Hematopoietic multipotent progenitor cell treated with erythropoietin and hydrocortisone succinate and interleukin-3 and kit ligand, for 6 days (in vitro differentiated cells): Measurements from ENCODE around the gene CD7.

ENCODE experiments used
- DNase-seq: peaks from one replicate; pipeline ENCODE4 v3.0.0-alpha.2; 2015

Gene CD7

DNA sequence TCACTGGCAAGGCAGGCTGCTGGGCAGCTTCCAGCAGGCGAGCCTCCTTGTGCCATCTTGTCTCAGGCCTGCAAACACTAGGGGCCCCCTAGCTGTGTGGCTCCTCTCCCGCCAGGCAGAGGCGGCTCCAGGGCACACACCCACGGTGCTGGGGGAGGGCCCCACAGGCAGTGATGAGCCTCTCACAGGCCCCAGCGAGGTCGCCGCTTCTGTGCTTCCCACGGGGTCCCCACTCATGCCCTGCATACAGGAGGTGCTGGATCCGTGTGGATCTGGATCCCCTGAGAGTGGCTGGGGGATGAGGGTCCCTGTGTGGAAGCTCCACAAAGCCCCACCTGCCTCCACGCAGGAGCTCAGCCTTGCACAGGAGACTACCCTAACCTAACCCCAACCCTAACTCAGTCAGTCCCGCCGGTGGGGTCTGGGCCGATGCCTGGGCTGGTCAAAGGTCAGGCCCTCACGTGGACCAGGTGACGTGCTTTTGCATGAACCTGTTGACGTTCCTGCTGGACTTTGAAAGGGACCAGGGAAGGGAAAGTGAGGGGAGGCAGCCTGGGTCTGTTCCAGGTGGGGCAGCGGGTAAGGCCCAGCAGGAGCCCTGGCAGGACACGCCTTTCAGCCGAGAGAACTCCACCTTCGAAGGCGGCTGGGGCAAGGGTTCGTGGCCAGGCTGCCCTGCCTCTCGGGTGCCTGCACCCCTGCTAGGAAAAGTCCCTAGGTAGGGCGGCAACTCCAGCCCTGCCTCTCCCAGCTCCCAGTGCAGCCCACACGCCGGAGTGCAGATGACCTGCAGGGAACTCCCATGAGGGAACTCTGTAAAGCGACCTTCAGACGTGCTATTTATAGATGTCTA is 11.0 kb upstream of the CD7 start:
- peak; percentile 51 for DNase-seq

GRCh38 chr17:82327757-82328140 is 10.3 kb upstream of the CD7 start:
- no peak for DNase-seq

GRCh38 chr17:82327289-82327688 is 9.9 kb upstream of the CD7 start:
- no peak for DNase-seq

GRCh38 chr17:82325286-82326180 is 8.1 kb upstream of the CD7 start:
- DNase-seq: no peak

DNA sequence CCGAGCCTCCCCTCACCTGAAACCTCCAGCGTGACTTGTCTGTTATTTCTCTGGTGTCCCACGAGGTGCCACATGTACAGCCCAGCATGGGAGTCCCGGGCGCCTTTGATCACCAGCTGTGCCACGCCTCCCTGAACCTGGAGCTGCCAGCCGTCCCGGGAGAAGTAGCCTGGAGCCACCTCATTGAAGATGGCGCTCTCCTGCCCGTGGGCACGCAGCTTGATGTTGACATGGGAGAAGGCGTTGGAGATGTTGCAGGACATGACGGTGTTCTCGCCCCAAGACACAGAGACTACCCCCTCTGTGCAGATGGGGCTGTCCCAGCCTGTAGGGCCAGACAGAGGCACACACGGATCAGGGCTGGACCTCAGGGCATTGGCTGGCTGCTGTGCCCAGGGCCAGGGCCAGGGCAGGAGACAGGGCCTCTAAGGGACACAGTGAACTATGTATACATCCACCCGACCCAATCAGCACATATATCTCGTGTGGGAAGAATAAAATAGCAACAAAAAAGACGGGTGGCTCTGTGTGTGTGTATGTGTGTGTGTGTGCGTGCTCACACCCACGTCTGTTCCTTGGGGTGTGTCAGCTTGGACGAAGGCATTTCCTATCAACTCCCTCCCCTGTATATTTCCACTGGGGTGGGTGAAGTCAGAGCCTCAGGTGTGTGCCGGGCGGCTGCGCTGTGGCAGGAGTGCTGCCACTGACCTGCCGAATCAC is 7.3 kb upstream of the CD7 start:
- no peak for DNase-seq

DNA sequence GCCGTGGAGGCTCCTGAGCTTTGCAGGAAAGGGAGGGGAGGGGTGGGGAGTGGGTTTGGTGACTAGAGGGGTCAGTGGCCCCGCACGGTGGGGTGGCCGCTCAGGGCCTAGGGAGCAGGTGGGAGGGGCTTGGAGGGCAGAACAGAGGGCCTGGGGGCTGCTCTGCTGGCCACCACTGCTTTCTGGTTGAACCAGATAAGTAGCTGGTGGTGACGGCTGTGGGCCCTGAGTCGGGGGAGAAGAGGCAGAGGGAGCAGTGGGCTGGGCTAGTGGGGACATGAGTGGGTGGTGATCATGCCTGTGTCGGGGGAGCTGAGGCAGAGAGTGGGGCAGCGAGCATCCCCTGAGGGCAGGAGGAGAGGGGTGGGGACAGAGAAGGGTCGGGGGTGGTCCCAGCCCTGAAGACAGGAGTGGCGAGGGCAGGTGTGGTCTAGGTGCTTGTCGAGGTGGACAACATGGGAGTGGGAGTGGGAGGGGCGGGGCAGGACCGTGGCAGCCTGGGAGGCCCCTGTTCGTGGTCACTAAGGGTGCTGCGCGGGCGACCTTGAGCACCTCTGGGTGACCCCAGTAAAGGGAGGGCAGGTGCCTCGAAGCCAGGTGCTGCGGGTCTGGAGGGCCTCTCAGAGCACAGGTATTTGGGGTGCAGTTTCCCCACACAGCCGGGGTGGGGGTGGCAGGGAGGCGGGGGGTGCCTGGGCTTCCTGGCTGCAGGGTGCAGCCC is 6.3 kb upstream of the CD7 start:
- no peak for DNase-seq

DNA sequence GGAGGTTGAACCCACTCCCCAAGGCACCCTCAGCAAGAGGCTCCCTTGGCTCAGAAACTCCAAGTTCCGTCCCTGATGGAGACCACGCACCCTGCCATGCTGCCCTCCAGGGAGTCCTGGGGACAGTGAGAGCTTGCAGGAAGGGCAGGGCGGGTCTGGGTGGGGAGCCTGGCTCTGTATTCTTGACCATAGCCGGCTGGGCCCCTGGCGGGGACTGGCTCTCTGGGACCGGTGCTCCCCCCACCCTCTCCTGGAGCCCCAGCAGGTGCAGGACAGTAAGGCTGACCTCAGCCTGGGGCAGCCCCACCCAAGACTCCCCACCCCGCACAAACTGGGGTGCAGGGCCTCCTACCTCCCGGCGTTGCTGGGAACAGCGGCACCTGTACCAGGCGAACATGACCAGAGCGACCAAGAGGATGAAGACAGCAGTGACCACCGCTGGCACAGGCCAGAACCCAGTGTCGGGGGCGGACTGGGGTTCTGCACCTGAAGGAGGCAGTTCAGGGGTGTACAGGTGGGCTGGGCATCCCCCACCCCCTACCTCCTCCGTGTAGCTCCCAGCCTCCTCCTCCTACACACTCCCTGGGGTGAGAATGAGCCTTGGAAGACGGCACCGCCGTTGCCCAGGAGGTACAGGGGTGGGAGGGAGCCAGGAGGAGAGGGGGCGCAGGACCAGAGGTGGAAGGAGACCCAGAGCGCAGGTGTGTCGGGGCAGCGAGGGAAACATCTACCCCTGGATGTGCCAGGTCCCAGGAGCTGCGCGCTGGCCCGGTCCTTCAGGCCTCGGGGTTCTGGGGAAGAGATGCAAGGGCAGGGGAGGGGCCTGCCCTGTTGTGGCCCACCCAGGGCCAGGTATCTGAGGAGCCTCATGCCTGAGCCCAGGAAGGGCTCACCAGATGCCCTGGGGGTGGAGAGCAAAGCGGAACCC is 5.4 kb upstream of the CD7 start:
- no peak for DNase-seq

- no peak for DNase-seq
Measured at GRCh38 chr17:82321947-82322466, 4.6 kb upstream of the CD7 start.

GRCh38 chr17:82320956-82321927 is 3.8 kb upstream of the CD7 start:
- DNase-seq: peak; percentile 57

DNA sequence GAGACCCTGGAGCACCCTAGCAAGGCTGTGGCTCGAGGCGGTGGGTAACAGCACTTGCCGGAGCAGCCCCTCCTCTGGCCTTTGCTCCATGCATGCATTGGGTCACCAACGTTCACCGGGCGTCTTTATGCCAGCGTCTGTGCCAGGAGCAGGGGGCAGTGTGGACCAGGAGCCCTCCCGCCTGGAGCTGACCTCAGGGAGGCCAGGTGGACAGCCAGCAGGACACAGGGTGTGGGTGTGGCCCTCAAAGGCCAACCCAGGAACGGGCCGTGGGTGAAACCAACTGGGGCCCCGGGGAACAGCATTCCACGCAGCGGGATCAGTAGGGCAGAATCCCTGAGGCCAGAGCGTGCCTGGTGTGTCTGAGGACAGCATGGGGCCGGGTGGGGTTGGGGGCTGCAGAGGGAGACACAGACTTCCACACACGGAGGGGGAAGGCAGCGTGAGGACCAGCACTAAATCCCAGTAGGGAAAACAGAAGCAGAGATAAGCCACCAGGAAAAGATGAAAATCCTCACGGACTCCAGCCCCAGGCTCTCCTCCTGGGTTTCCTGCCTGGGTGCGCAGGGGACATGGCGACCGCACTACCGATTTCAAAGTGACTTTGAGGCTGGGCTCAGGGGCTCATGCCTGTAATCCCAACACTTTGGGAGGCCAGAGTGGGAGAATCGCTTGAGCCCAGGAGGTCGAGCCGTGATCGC is 2.9 kb upstream of the CD7 start:
- no peak for DNase-seq

GRCh38 chr17:82319619-82320062 is 2.2 kb upstream of the CD7 start:
- DNase-seq: no peak

- DNase-seq: no peak
Measured at GRCh38 chr17:82318772-82319606, 1.6 kb upstream of the CD7 start.

- DNase-seq: no peak
Measured at GRCh38 chr17:82318169-82318498, 726 bp upstream of the CD7 start.

DNA sequence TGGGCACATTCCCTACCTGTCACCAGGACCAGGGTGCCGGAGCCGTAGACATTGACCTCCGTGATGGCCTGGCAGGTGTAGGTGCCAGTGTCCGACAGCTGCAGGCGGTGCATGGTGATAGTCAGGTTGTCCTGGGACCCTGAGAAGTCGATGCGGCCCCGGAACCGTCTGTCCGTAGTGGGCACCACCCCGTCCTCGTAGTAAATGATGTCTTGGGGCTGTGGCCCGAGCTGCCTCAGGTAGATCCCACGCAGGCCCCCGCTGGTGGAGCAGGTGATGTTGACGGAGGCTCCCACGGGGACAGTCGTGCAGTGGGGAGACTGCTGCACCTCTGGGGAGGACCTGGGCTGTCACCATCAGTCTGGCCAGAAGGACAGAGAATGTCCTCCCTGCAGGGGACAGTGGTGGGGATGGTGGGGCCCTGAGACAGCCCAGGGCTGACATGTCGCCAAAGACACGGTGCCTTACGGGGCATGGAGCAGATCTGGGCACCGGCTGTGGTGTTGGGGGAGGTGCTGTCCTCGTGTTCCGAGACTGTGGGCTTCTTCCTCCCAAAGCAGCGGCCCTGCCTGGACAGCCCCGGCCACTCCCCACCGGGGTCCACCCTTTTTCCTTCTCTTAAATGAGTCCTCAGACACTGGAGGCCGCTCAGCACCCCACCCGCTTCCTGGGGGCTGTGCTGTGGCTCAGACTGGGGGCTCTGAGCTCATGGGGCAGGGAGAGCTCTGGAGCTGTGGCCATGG is 586 bp downstream of the CD7 start:
- DNase-seq: no peak

DNA sequence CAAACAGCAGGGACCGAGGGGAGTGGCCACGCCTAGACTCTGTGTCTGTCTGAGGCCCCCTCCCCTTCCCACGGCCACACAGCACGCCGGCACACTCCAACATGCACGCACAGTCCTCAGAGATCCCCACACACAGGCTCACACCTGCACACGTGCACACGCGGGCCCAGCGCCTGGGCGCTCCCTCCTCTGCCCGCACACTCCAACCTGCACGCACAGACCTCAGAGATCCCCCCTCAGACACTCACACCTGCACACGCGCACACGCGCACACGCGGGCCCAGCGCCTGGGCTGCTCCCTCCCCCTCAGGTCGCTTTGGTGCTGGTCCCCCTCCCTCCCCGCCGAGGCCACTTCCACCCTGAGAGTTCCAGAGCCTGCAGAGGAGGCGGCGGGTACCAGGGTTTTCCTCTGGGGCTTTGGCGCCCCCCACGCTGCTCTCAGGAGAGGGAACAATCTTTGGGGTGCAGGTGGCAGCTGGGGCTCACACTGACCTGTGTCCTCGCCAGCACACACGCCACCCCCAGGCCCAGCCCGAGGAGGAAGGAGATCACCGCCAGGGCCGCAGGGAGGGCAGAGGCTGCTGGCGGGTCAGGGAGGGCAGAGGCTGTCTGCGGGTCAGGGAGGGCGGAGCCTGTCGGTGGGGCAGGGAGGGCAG is 1.6 kb downstream of the CD7 start:
- no peak for DNase-seq

DNA sequence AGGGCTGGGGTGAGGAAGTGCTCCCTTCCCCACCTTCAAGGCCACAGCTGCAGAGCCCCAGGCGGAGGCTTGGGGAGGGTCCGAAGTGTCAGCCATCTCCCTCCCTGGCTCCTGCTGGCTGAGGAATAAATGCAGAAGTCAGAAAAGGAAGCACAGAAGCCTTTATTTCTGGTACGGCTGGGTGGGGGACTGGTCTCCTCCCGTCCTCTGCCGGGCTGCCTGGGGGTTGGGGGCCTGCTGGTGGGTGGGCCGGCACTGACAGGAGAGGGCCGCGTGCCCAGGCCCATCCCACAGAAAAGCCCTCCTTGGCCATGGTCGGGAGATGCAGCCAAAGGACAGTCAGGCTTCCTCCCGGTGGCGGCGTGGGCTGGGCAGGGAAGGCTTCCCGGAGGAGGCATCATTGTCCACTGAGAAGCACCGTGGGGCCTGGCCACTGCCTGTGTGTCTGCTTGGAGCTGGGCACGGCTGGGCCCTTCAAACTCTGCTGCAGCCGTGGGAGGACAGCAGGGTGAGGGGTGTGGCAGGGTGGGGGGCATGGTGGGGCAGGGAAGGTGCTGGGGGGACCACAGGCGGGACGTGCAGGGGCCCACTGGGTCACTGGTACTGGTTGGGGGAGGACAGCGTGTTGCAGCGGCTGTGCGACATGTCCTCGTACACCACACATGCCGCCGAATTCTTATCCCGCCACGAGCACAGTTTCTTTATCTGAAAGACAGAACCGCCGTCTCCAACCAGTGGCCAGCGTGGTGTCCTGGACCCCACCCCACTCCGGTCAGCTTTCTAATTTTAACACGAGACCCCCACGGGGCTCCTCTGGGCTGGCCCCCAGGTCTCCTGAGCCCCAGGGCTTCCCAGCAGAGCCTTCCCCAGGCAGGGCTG is 2.4 kb downstream of the CD7 start:
- no peak for DNase-seq
